ENCODE measurements around the gene DPYSL5.
"Not testable (repeated sequence)": the region's sequence is repeated elsewhere in the genome, so short reads cannot be mapped to it uniquely, and the experiment has no call there.

The DPYSL5 gene, protein sequence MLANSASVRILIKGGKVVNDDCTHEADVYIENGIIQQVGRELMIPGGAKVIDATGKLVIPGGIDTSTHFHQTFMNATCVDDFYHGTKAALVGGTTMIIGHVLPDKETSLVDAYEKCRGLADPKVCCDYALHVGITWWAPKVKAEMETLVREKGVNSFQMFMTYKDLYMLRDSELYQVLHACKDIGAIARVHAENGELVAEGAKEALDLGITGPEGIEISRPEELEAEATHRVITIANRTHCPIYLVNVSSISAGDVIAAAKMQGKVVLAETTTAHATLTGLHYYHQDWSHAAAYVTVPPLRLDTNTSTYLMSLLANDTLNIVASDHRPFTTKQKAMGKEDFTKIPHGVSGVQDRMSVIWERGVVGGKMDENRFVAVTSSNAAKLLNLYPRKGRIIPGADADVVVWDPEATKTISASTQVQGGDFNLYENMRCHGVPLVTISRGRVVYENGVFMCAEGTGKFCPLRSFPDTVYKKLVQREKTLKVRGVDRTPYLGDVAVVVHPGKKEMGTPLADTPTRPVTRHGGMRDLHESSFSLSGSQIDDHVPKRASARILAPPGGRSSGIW

DNA sequence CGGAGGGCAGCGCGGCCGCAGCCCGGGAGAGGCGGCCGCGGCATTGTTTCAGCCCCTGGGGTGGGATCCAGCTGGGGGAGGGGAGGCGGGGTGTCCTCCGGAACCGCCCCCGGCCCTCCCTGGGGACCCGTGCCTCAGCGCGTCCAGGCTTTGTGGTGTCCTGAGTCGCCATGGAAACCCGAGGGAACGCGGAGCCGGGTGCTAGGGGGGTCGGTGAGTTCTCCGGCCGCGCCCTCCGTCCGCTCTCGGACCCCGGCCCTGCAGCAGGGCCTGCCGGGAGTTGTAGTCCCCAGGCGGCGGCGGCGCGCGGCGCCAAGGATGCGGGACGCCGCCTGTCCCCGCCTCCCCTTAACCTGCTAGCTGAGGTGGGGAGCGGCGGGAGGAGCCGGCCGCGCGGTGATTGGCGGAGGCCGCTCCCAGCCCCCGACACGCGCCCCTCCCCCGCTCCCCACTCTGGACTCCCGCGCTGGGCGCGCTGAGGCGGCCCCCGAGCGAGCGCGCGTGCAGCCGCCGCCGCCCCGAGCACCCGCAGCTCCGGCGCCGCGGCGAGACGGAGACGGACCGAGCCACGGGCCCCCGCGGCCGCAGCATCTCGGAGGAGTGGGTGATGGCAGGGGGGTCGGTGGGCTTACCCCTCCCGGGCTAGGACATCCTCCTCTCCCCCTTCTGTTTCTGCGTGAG lies at the start of gene DPYSL5:
TSS of gene DPYSL5 (plus strand) at position 478 of the 681 bp plus-strand sequence. CDS start 50,368 bp downstream, outside the sequence.
- no peak for DNase-seq (ENCODE audit: low read depth in 2 of 2)

DNA sequence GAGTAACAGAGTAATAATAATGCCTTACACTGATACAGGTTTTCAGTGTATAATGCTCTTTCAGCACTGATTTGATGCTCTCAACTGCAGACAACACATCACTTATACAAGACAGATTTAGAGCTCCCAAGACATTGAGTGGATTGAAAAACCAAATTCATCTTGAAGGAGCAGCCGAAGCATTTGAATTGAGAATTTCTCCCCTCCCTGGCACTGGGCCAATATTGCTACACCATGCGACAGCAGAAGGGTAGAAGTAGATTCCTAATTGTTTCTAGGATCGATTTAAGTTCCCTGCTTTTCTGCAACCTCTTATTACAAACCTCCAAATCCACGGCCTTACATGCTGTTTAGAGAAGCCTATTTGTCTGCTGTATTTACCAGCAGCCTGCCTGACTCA lies 46.6 kb upstream of the DPYSL5 start:
- no peak for DNase-seq (ENCODE audit: low read depth in 2 of 2)

DNA sequence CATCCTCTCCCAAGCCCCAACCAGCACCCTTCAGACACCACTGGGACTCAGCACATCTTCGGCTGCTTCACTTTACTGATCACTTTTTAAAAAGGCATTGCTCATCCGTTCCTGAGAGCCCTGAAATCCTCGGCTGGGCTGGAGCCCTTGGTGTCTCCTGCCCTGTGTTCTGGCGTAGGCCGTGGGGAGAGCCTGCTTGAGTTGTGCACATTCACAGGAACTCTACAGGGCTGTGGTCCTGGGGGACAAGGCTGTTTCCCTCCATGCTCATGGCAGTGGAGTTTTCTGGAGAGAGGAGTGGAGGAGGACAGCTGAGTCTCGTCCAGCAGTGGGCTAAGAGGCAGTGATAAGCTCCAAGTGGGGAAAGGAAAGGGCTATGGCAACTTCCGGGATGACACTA lies 46.1 kb upstream of the DPYSL5 start:
- DNase-seq (ENCODE audit: low read depth in 2 of 2) = no peak

DNA sequence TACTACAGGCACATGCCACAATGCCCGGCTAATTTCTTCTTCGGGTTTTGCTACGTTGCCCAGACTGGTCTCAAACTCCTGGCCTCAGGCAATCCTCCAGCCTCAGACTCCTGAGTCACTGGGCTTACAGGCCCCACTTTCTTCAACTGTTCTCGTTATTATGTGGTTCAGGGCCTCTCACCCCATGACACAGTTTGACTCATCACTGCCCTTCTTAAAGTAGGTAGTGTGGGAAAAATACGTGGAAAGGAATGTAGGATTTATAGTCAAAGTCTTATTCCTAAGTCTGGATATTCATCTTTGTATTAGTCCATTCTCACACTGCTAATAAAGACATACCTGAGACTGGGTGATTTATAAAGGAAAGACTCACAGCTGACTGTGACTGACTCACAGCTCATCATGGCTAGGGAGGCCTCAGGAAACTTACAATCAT lies 42.7 kb upstream of the DPYSL5 start:
- DNase-seq (ENCODE audit: low read depth in 2 of 2) = peak; percentile 23 to 27

DNA sequence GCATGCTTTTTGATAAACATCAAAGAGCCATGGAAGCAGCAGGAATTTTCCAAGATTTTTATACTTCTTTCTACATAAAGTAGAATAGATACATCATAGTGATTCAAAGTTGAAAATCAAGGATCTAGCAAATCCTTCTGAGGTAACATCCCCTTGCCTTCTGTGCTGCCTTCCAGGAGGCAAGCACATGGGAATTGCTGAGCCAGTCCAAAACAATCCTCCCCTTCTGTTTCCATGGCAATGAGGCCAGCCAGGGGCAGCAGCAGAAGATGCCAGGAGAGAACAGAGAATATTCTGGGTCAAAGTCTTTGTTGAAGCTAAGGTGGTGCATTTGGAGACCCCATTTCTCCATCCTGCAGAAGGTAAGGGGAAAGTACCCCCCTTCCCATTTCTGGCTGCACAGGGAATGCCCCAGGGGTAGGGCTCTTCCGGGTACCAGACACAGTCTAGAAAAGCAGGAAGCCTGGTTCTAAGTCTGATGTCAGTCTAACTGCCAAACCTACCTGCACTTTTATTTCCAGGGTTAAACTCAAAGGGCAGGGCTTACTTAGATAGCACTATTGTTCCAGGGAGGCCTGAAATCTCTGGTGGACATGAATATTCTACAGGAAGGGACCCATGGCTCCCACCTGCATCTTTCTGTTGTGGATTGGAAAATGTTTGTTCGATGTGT lies 40.0 kb upstream of the DPYSL5 start:
- no peak for DNase-seq (ENCODE audit: low read depth in 2 of 2)

DNA sequence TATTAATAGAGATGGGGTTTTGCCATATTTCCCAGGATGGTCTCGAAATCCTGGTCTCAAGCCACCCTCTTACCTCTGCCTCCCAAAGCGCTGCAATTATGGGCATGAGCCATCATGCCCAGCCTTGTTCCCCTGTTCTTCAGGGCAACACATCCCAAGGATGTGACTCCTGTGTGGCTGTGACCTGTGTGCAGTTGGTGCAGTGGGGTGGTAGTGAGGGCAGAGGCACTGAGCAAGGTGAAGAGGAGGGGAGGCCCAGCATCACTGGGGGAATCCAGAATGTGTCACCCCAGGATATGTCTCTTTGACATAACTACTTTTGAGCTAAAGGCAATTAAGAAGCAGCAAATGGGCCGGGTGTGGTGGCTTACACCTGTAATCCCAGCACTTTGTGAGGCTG lies 38.7 kb upstream of the DPYSL5 start:
- no peak for DNase-seq (ENCODE audit: low read depth in 2 of 2)

DNA sequence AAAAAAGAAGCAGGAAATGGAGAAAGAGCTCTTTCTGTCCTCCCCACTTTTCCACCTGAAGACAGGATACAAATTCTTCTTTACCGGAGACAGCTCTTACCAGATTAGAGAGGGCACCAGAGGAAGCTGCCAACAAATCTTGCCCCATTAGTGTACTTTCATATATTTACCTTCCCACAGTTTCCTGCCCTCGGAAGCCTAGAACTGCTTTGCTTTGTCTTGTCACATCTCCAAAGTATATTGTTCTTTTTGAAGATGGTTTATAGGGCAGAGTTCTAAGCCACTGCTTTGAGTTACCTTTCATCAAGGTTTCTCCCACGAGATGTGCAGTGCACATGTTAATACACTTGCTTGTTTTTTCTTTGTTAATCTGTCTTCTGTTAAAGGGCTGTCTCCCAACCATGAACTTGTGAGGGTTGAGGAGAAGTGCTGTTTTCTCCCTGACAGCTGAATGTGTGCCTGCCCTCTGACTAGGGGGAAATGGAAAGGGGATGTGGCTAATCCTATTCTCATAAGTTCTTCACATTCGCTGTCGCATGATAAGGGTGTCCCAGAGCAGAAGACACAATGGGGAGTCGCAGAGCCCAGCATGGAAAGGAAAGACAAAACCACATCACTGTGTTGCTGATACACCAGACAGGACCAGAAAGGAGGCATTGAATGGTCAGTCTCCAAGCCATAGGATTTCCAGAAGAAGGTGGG lies 37.9 kb upstream of the DPYSL5 start:
- no peak for DNase-seq (ENCODE audit: low read depth in 2 of 2)

DNA sequence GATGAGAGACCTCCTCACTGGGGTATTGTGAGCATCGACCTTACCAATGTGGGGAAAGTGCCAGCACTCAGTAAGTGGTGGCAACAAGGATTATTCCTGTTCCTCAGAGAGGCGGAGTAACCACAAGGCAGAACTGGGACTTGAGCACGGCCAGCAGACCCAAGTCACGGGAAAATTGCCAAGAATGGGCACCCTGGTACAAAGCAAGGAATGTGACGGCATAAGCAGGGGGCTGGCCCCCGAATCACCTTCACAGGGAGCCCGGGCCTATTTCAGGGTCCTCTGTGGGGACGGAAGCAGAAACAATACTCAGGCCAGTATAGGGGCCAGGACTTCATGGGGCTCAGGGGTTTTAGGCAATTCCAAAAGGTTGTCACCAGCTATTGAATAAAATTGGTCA lies 36.7 kb upstream of the DPYSL5 start:
- DNase-seq (ENCODE audit: low read depth in 2 of 2) = no peak

DNA sequence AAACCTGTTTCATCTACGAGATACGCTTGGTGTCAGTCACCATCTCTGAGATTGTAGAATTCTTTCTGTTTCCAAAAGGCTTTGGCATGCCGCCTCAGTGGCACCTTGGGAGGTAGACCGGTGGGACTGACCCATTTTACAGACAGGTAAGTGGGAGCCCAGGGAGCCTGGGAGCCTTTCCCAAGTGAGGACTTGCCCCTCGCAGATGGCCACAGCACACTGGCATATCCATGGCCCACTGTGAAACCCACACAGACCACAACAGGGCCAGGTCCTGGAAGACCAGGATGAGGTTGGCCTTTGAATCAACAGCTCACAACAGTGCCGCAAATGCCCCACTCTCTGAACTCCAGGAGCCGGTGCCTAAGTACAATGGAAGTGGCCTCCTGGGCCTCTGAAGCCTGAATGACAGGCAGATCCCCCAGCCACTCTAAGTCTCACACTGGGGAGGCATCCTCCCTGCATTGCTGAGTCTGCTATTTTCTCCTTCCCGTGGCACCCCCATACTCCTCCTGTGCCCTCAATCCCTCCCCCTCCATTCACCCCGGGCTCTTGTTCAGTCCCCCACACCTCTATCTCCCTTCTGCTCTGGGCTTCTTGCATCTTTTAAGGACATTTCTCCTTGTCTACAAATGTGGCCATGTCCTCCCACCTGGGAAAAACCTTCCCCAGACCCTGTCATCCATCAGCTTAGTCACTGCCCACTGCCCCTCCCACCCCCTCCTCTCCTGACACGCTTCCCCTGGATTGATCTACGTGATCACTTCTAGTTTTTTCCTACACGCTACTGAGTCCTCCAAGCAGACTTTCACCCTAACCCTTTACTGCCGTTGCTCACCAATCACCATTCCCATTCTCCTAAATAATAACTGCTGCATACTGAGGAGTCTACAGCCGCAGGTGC lies 35.9 kb upstream of the DPYSL5 start:
- no peak for DNase-seq (ENCODE audit: low read depth in 2 of 2)

DNA sequence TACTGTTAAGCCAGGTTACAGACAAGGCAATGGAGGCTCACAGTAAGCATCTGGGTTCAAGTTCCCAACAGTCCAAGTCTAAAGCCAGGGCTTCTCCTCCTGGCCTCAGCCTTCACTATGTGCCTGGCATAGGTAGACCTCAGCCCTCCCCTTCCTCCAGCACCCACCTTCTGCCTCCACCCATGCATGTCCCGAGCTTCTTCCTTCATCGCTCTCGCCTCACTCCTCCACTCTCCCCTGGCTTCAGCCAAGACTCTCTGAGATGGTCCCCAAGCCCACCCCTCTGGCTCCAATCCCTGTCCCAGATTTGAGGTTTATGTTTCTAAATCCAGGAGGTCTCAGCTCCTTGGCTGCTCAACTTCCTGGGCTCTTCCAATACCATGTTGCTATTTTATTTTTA lies 35.2 kb upstream of the DPYSL5 start:
- no peak for DNase-seq (ENCODE audit: low read depth in 2 of 2)

DNA sequence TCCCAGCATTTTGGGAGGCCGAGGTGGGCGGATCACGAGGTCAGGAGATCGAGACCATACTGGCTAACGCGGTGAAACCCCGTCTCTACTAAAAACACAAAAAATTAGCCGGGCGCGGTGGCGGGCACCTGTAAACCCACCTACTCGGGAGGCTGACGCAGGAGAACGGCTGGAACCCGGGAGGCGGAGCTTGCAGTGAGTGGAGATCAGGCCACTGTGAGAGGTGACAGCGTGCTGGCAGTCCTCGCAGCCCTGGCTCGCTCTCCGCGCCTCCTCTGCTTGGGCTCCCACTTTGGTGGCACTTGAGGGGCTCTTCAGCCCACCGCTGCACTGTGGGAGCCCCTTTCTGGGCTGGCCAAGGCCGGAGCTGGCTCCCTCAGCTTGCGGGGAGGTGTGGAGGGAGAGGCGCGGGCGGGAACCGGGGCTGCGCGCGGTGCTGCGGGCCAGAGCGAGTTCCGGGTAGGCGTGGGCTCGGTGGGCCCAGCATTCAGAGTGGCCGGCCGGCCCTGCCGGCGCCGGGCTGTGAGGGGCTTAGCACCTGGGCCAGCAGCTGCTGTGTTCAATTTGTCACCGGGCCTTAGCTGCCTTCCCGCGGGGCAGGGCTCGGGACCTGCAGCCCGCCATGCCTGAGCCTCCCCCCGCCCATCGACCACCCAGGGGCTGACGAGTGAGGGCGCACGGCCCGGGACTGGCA lies 33.7 kb upstream of the DPYSL5 start:
- not testable (repeated sequence) for DNase-seq (ENCODE audit: low read depth in 2 of 2)

DNA sequence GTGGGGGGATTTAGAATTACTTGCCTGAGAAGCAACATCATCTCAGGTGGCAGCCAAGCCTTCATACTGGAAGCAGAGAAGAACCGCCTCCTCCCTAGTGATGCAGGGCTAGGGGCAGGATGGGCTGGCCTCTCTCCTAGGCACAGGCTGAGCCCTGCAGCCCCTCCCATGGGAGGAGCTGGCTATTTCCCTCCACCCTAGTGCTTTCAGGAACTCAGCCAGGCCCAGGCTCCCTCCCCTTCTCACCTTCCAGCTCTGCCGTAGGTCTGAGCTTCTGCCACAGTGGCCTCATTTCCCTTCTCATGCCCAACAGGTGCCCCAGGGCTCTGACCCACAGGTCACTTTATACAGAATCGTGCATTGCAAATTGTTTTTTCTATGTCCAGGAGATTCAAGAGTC lies 31.0 kb upstream of the DPYSL5 start:
- DNase-seq (ENCODE audit: low read depth in 2 of 2) = no peak

DNA sequence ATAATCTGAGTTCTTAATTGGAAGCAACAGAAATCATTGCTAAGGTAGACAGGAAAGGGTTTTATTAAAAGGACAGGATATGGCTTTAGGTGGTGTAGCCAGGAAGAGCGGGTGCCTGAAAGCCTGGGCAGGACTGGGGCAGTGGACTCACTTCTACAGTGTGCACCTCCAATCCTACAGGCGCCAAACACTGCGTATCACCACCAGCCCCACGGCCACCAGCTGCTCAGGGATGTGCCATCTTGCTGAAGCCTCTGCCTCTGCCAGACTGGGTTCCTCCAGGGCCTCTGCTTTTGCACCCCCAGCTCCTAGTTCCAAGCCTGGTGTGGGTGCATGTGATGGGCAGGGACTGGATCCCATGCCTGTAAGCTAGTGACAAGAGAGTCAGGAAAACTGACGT lies 29.7 kb upstream of the DPYSL5 start:
- DNase-seq (ENCODE audit: low read depth in 2 of 2) = no peak

DNA sequence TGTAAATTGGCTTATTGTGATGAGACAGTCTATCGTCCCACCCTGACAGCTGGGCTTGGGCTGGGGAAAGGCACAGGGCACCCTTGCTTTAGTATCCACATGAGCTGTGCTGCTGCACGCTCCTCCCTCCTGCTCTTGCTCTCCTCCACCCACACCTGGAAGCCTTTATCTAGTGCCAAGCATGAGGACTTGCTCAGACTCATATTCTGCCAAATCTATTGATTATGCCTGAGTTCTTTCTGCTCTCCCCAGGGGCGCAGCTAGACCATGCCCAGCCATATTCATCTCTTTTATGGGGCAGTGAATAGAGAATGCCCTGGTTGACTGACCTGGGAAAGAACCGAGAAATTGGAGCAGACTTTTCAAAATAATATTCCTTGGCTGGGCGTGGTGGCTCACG lies 29.0 kb upstream of the DPYSL5 start:
- no peak for DNase-seq (ENCODE audit: low read depth in 2 of 2)

DNA sequence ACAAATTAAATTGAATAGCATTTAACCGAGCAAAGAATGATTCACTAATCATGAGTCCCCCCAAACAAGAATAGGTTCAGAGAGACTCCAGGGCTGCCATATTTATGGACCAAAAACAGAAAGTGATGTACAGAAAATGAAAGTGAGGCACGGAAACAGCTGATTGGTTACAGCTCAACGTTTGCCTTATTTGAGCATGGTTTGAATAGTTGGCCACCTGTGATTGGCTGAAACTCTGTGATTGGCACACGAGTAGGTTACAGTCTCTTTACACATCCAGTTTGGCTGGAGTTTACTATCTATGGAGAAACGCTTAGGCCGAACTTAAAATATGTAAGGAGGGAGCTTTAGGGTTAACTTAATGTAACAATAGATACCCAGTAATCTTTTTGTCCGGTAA lies 27.0 kb upstream of the DPYSL5 start:
- DNase-seq (ENCODE audit: low read depth in 2 of 2) = no peak

DNA sequence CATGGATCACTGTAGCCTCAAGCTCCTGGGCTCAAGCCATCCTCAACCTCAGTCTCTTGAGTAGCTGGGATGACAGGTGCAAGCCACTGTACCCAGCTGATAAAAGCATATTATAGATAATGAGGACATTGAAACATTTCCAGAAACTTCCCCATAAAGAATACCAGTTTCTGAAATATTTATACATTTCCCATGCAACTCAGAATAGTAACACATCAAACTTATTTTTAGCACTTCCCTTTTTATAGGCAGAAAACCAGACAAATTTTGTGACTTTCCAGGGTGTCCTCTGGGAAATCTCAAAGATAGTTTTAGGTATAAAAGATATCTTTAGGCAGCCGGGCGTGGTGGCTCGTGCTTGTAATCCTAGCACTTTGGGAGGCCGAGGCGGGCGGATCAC lies 25.1 kb upstream of the DPYSL5 start:
- DNase-seq (ENCODE audit: low read depth in 2 of 2) = no peak

DNA sequence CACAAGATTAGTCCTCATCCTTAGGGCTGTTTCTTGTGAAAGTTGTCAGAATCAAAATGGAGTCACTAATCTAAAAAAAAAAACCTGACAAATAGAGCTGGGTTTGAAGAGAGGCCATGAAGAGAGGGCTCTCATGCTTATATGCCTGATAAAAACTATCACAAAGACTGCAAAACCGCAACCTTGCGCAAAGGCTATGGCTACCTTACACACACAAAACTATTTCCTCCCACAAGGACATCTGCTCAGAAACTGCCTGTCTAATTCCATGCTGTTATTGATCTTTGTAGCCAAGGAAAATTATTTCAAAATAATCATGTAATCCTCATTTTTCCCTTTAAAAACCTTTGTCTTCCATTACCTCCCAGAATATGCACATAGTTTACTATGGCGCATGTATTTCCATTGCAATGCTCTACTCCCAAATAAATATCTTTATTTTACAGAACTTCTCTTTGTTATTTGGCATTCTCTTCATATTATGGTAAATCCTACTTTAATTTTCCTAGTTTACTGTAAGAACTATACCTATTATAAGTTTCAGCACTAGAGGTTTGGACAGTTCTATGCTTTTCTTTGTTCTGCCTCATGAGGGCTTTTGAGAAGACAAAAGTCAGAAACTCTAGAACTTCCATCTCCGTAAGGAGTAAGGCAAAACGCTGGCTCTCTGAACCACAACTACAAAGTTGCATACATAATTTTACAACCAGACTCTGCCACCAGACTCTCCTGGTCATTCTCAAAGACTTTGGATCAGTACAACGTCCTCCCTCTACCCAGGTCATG lies 9.6 kb upstream of the DPYSL5 start:
- DNase-seq (ENCODE audit: low read depth in 2 of 2) = no peak

DNA sequence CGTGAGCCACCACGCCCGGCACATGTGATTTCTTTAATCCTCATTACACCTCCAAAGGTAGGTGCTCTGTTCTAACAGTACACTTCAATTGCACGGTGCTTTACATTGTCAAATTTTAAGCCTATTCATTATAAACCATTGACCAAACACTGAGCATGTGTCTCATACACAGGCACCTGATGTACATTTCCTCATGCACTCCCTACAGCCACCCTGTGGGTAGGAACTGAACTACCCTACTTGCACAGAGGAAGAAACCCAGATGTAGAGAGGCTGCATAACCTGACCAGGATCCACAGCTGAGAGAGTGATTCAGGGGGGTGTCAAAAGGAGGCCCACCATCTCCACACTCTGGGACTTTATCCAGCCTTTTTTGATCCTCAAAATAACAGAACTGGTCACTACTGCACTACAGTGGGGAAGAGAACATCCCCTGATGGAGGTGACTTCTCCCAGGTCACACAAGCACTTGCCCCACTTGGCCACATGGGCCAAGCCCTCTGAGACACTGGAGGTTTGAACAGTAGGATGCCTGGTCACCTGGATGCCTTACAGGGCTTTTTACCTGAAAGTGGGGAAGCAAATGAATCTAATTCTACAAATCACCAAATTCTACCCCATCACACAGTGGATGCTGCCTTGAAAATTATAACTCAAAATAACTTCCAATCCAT lies 6.9 kb upstream of the DPYSL5 start:
- no peak for DNase-seq (ENCODE audit: low read depth in 2 of 2)

DNA sequence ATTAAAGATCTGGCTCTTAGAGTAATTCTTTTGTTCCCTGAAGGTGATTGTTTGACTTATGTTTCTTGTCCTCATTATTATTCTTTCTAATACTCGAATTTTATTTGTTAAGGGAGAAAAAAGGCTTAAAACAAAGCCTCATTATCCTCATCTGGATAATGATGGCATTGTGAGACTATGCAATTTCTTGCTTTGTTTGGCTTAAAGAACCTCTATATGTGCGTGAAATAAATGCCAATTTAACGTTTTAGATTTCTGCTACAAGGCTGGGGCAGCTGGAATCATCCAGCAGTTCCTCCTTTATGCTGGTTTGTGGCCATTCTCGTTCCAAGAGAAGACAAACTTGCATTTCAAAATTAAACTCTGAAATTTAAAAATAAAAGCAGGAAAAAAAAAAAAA lies 4.9 kb upstream of the DPYSL5 start:
- no peak for DNase-seq (ENCODE audit: low read depth in 2 of 2)
